ENCODE results near the gene TRIM40.

The TRIM40 gene

DNA sequence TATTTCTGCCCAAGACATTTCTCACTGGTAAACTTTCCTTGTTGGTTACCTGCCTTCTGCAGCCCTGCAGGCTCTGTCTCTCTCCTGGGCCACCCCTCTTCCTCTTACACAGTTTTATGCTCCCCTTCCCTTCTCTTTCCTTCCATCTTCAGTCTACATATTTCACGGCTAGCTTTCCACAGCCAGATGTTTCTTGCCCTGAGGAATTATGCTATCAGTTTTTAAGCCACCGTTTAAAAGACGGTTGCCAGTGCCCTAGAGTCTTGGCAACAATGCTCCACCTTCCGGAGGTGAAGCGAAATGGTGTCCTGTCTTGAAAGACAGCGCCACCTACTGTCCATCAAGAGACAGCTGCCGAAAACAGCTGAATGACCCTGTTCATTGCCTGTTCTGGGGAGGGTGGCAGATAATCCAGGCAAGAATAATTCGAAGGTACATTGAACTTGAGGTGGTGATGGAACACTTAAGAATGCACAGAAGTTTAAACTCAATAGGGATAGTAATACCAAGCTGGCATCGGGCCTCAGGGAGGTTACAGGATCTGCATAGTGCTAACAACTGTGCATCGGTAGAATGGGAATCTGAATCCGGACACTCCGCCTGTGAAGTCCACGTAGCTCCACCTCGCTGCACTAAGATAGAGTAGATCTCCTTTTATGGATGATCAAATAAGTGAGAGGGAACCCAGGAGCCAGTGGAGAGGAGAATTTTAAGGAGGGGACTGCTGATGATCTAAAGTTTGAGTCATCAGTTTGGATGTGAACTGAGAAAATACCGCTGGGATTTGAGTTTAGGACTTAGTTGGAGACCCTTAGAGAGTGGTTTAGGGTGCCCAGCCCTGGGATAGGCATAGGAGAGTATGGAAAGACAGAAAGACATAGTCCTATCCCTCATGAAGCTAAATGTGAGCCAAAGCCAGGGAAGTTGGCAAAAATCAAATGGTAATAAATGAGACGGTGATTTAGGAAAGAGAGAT, 4.8 kb upstream of the TRIM40 start:
- no peak overlapping the region for H3K9ac ChIP-seq (ENCODE audit: low read length)
- no peaks in the 10 kb centered on the region for H3K36me3 ChIP-seq (replicated peaks; ENCODE audit: insufficient read depth, low read length)
- peaks cover 17% of the 10 kb centered on the region for H3K27me3 ChIP-seq (replicated peaks; ENCODE audit: insufficient read depth, low read length)
- no peaks in the 10 kb centered on the region for H3K9me2 ChIP-seq (replicated peaks; ENCODE audit: insufficient read depth, low read length)
- peak overlapping the region; percentile 47 for H3K4me3 ChIP-seq (ENCODE audit: low read length)
- peaks cover 21% of the 10 kb centered on the region for H3K4me1 ChIP-seq (ENCODE audit: low read length)
- H2AFZ ChIP-seq (ENCODE audit: low read length), result peak overlapping the region; percentile 73
- no peaks in the 10 kb centered on the region for H4K20me1 ChIP-seq (ENCODE audit: insufficient read depth, low read length)
- TF ChIP-seq EZH2 (optimal IDR thresholded peaks at IDR 0.05; ENCODE audit: low read depth, low read length) (no peak), EZH2phosphoT487 (IDR thresholded peaks at IDR 0.05; ENCODE audit: low read length) (no peak)
- TF ChIP-seq, protein P1, sequence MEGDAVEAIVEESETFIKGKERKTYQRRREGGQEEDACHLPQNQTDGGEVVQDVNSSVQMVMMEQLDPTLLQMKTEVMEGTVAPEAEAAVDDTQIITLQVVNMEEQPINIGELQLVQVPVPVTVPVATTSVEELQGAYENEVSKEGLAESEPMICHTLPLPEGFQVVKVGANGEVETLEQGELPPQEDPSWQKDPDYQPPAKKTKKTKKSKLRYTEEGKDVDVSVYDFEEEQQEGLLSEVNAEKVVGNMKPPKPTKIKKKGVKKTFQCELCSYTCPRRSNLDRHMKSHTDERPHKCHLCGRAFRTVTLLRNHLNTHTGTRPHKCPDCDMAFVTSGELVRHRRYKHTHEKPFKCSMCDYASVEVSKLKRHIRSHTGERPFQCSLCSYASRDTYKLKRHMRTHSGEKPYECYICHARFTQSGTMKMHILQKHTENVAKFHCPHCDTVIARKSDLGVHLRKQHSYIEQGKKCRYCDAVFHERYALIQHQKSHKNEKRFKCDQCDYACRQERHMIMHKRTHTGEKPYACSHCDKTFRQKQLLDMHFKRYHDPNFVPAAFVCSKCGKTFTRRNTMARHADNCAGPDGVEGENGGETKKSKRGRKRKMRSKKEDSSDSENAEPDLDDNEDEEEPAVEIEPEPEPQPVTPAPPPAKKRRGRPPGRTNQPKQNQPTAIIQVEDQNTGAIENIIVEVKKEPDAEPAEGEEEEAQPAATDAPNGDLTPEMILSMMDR (IDR thresholded peaks at IDR 0.05; ENCODE audit: low read length), result peak; percentile 100
- peak overlapping the region; percentile 1; the same call in 1 of the 2 replicates for H3K27ac ChIP-seq (ENCODE audit: low read length)
- peaks cover 8% of the 10 kb centered on the region for H3F3A ChIP-seq (ENCODE audit: insufficient read depth, low read length)
- peak; percentile 88 for DNase-seq
- H3K79me2 ChIP-seq (ENCODE audit: low read length), result no peaks in the 10 kb centered on the region
- H3K9me3 ChIP-seq (replicated peaks; ENCODE audit: insufficient read depth, low read length), result no peaks in the 10 kb centered on the region
- peak overlapping the region; percentile 59 for H3K4me2 ChIP-seq (ENCODE audit: low read depth, low read length)

DNA sequence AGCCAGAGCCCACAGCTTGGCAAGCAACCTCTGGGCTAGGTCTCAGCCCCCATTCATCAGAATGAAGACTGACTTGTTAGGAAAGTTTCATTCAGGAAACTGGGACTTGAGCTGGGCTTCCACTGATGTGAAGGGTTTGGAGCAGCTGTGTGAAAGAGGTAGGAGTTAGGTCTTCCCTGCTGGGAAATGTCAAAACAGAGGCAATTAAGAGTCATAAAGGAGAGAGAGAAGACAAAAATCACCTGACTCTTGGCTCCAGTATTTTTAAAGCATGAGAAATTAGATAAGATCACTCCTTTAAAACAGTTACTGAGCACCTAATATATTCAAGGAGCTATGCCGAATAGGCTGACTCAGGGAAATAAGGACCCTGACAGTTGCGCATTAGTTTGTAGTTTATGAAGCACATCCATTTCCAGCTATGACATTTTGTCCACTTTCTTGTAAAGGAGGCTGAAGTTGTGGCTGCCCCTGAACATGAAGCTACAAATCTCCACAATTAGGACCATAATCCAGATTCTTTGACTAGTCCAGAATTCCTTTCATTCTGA, 3.9 kb upstream of the TRIM40 start:
- peaks cover 29% of the 10 kb centered on the region for H3K4me1 ChIP-seq (ENCODE audit: low read length)
- DNase-seq, result no peak
- no peak overlapping the region for H3K4me2 ChIP-seq (ENCODE audit: low read depth, low read length)
- H3K36me3 ChIP-seq (replicated peaks; ENCODE audit: insufficient read depth, low read length), result no peaks in the 10 kb centered on the region
- no peak overlapping the region for H2AFZ ChIP-seq (ENCODE audit: low read length)
- no peaks in the 10 kb centered on the region for H3K79me2 ChIP-seq (ENCODE audit: low read length)
- H3K9ac ChIP-seq (ENCODE audit: low read length), result no peak overlapping the region
- no peaks in the 10 kb centered on the region for H3K9me3 ChIP-seq (replicated peaks; ENCODE audit: insufficient read depth, low read length)
- peaks cover 11% of the 10 kb centered on the region for H3F3A ChIP-seq (ENCODE audit: insufficient read depth, low read length)
- no peak overlapping the region for H3K27ac ChIP-seq (ENCODE audit: low read length)
- H3K9me2 ChIP-seq (replicated peaks; ENCODE audit: insufficient read depth, low read length), result no peaks in the 10 kb centered on the region
- H3K4me3 ChIP-seq (ENCODE audit: low read length), result no peak overlapping the region
- no peaks in the 10 kb centered on the region for H4K20me1 ChIP-seq (ENCODE audit: insufficient read depth, low read length)
- peaks cover 17% of the 10 kb centered on the region for H3K27me3 ChIP-seq (replicated peaks; ENCODE audit: insufficient read depth, low read length)
- TF ChIP-seq, protein P1 (IDR thresholded peaks at IDR 0.05; ENCODE audit: low read length), result no peak
- TF ChIP-seq EZH2 (optimal IDR thresholded peaks at IDR 0.05; ENCODE audit: low read depth, low read length) (no peak), EZH2phosphoT487 (IDR thresholded peaks at IDR 0.05; ENCODE audit: low read length) (no peak)

DNA sequence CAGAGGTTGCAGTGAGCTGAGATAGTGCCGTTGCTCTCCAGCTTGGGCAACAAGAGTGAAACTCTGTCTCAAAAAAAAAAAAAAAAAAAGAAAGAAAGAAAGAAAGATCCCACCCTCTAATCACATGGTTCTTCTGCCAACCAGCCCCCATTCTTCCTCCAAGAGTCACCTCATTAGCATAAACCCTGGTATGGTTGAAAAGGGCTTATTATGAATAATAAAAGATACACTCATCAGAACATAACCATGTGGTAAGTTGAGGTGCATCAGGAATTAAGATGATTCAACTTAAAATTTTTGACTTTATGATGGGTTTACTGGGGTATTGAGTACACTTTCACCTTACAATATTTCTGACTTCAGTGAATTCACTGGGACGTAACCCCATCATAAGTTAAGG, 793 bp upstream of the TRIM40 start:
- Histone ChIP-seq H3K79me2 (ENCODE audit: low read length) (no peaks in the 10 kb centered on the region), H3K4me1 (ENCODE audit: low read length) (peaks cover 24% of the 10 kb centered on the region), H4K20me1 (ENCODE audit: insufficient read depth, low read length) (no peaks in the 10 kb centered on the region), H2AFZ (ENCODE audit: low read length) (no peak overlapping the region), H3F3A (ENCODE audit: insufficient read depth, low read length) (peaks cover 11% of the 10 kb centered on the region), H3K9ac (ENCODE audit: low read length) (no peak overlapping the region), H3K4me2 (ENCODE audit: low read depth, low read length) (no peak overlapping the region), H3K36me3 (replicated peaks; ENCODE audit: insufficient read depth, low read length) (no peaks in the 10 kb centered on the region), H3K9me2 (replicated peaks; ENCODE audit: insufficient read depth, low read length) (no peaks in the 10 kb centered on the region), H3K27me3 (replicated peaks; ENCODE audit: insufficient read depth, low read length) (peaks cover 35% of the 10 kb centered on the region), H3K4me3 (ENCODE audit: low read length) (no peak overlapping the region), H3K27ac (ENCODE audit: low read length) (no peak overlapping the region), H3K9me3 (replicated peaks; ENCODE audit: insufficient read depth, low read length) (no peaks in the 10 kb centered on the region)
- DNase-seq, result no peak
- TF ChIP-seq, protein P1 (IDR thresholded peaks at IDR 0.05; ENCODE audit: low read length), result no peak
- no peak for TF ChIP-seq EZH2phosphoT487 (IDR thresholded peaks at IDR 0.05; ENCODE audit: low read length)
- TF ChIP-seq EZH2 (optimal IDR thresholded peaks at IDR 0.05; ENCODE audit: low read depth, low read length), result no peak

Data from MM.1S (cell line).